Measurements from ENCODE around the gene ADAM19. TPM values are rescaled to one million over a fixed set of nuclear protein-coding genes. Genes with fewer than 3 reads are reported as not detected.

The ADAM19 gene
- polyA plus RNA-seq, 1 donor from 2014 or later = 9.9 TPM

- Histone ChIP-seq H3F3A (ENCODE audit: insufficient read depth, low read length, poor library complexity, severe bottlenecking) (no peaks in the 10 kb centered on the region), H3K4me2 (ENCODE audit: low read length) (no peak overlapping the region), H3K9me3 (ENCODE audit: low read length) (no peaks in the 10 kb centered on the region), H3K27ac (ENCODE audit: low read length) (no peak overlapping the region), H4K20me1 (ENCODE audit: insufficient read depth) (no peaks in the 10 kb centered on the region), H3K36me3 (ENCODE audit: insufficient read depth, low read length) (peaks cover 13% of the 10 kb centered on the region), H3K27me3 (ENCODE audit: insufficient read depth, low read depth, low read length) (no peaks in the 10 kb centered on the region), H3K79me2 (replicated peaks; ENCODE audit: insufficient read depth, low read length) (no peaks in the 10 kb centered on the region), H2AFZ (ENCODE audit: low read depth, low read length) (no peak overlapping the region), H3K9me2 (ENCODE audit: insufficient read depth, low read length) (no peaks in the 10 kb centered on the region), H3K4me3 (ENCODE audit: low read length) (no peak overlapping the region), H3K9ac (ENCODE audit: low read length) (no peak overlapping the region)
- TF ChIP-seq REST (IDR thresholded peaks at IDR 0.05; ENCODE audit: borderline replicate concordance) (no peak), EZH2 (IDR thresholded peaks at IDR 0.05; ENCODE audit: borderline replicate concordance, insufficient read depth, low read length, poor library complexity, severe bottlenecking) (no peak), TAF1 (IDR thresholded peaks at IDR 0.05; ENCODE audit: low read depth) (no peak), SMC3 (conservative IDR thresholded peaks at IDR 0.05; ENCODE audit: poor library complexity) (no peak)
Measured at GRCh38 chr5:157511651-157512644, 63.6 kb downstream of the ADAM19 start.

DNA sequence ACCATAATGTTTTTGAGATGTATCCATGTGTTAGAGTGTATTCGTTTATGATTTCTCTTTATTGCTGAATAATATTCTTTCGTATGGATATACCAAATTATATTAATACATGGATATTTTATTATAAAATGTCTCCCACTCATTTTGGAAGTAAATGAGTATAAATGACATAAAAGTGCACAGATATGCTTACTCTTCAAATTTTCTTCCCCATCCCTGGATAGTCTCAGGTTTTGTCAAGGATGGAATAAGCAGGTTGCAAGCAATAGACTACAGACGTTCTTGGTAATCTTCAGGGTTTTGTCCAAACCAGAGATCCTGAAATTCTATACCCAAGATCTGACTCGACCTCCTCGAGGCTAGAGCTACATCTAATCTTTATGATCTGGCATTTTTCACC, 64.9 kb downstream of the ADAM19 start:
- no peak overlapping the region for H2AFZ ChIP-seq (ENCODE audit: low read depth, low read length)
- no peak overlapping the region for H3K4me2 ChIP-seq (ENCODE audit: low read length)
- H3K36me3 ChIP-seq (ENCODE audit: insufficient read depth, low read length) = peaks cover 17% of the 10 kb centered on the region
- H3K9me3 ChIP-seq (ENCODE audit: low read length) = no peaks in the 10 kb centered on the region
- no peaks in the 10 kb centered on the region for H3K27me3 ChIP-seq (ENCODE audit: insufficient read depth, low read depth, low read length)
- H3K9ac ChIP-seq (ENCODE audit: low read length) = no peak overlapping the region
- no peak overlapping the region for H3K4me3 ChIP-seq (ENCODE audit: low read length)
- no peak overlapping the region for H3K27ac ChIP-seq (ENCODE audit: low read length)
- no peaks in the 10 kb centered on the region for H3F3A ChIP-seq (ENCODE audit: insufficient read depth, low read length, poor library complexity, severe bottlenecking)
- no peaks in the 10 kb centered on the region for H4K20me1 ChIP-seq (ENCODE audit: insufficient read depth)
- TF ChIP-seq POLR2AphosphoS5 (IDR thresholded peaks at IDR 0.05) = no peak
- no peaks in the 10 kb centered on the region for H3K9me2 ChIP-seq (ENCODE audit: insufficient read depth, low read length)
- no peaks in the 10 kb centered on the region for H3K79me2 ChIP-seq (replicated peaks; ENCODE audit: insufficient read depth, low read length)

DNA sequence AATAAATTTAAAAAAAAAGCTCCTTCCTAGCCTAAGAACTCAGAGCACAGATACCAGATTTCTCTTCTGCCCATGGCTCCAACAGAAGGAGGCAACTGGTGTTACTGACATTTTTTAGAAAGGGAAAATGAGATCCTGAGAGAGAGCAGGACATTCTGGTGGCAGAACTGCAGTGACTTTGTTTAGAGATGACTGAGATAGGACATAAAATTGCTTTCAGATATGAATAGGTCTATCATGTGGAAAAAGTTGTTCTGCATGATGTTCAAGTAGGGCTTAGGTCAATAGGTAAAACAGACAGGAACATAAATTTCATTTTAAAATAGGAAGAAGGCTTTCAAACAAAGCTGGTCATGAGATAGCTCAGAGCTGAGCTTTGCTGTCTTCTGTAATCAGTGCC, 66.0 kb downstream of the ADAM19 start:
- Histone ChIP-seq H3K9me2 (ENCODE audit: insufficient read depth, low read length) (no peaks in the 10 kb centered on the region), H4K20me1 (ENCODE audit: insufficient read depth) (no peaks in the 10 kb centered on the region), H3K4me3 (ENCODE audit: low read length) (no peak overlapping the region), H3K9ac (ENCODE audit: low read length) (no peak overlapping the region), H3K9me3 (ENCODE audit: low read length) (no peaks in the 10 kb centered on the region), H3F3A (ENCODE audit: insufficient read depth, low read length, poor library complexity, severe bottlenecking) (no peaks in the 10 kb centered on the region), H2AFZ (ENCODE audit: low read depth, low read length) (no peak overlapping the region), H3K27me3 (ENCODE audit: insufficient read depth, low read depth, low read length) (no peaks in the 10 kb centered on the region), H3K36me3 (ENCODE audit: insufficient read depth, low read length) (peaks cover 21% of the 10 kb centered on the region), H3K27ac (ENCODE audit: low read length) (no peak overlapping the region), H3K79me2 (replicated peaks; ENCODE audit: insufficient read depth, low read length) (no peaks in the 10 kb centered on the region), H3K4me2 (ENCODE audit: low read length) (no peak overlapping the region)
- no peak for TF ChIP-seq SMC3 (conservative IDR thresholded peaks at IDR 0.05; ENCODE audit: poor library complexity)
- no peak for TF ChIP-seq RAD21 (conservative IDR thresholded peaks at IDR 0.05)
